ENCODE results near the gene TERT. TPM values are rescaled to one million over a fixed set of nuclear protein-coding genes. Genes with fewer than 3 reads are reported as not detected.

TERT gene
- total and polyA plus RNA-seq, 2 donors (not counting 1 experiment from before 2014, with no cell fraction given), result 0.24 to 0.39 TPM

- TF ChIP-seq, protein P1, sequence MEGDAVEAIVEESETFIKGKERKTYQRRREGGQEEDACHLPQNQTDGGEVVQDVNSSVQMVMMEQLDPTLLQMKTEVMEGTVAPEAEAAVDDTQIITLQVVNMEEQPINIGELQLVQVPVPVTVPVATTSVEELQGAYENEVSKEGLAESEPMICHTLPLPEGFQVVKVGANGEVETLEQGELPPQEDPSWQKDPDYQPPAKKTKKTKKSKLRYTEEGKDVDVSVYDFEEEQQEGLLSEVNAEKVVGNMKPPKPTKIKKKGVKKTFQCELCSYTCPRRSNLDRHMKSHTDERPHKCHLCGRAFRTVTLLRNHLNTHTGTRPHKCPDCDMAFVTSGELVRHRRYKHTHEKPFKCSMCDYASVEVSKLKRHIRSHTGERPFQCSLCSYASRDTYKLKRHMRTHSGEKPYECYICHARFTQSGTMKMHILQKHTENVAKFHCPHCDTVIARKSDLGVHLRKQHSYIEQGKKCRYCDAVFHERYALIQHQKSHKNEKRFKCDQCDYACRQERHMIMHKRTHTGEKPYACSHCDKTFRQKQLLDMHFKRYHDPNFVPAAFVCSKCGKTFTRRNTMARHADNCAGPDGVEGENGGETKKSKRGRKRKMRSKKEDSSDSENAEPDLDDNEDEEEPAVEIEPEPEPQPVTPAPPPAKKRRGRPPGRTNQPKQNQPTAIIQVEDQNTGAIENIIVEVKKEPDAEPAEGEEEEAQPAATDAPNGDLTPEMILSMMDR (IDR thresholded peaks at IDR 0.05), result no peak
- TF ChIP-seq EZH2 (IDR thresholded peaks at IDR 0.05; ENCODE audit: borderline replicate concordance, insufficient read depth, low read depth, low read length, poor library complexity, severe bottlenecking), result no peak
- no peak overlapping the region for H3K4me2 ChIP-seq (replicated peaks; ENCODE audit: low read depth, low read length, poor library complexity, severe bottlenecking)
- no peak for DNase-seq
- no peaks in the 10 kb centered on the region for H3K79me2 ChIP-seq (ENCODE audit: control insufficient read depth, insufficient read depth, low read length)
- H4K20me1 ChIP-seq (ENCODE audit: control insufficient read depth, insufficient read depth, low read length, poor library complexity, severe bottlenecking), result no peaks in the 10 kb centered on the region
- no peak overlapping the region for H3K9ac ChIP-seq (ENCODE audit: low read length)
- H3K4me1 Mint-ChIP-seq, result no peaks in the 10 kb centered on the region
- H3K4me3 Mint-ChIP-seq, result no peak overlapping the region
- H3K27ac Mint-ChIP-seq, result no peak overlapping the region
- POLR2A ChIA-PET, result no interaction called here
- 17% methylated on average over 13 of the region's 13 CpGs for WGBS (ENCODE audit: insufficient coverage)
- no peaks in the 10 kb centered on the region for H3K36me3 ChIP-seq (replicated peaks in 1 of 2; ENCODE audit: control extremely low read depth in 1 of 2, control insufficient read depth in 1 of 2, extremely low read depth in 1 of 2, insufficient read depth in 2 of 2, low read length in 1 of 2)
- H3K9me3 Mint-ChIP-seq (ENCODE audit: insufficient read depth), result peaks cover 6% of the 10 kb centered on the region
- peaks cover 0 to 19% (median 15%) of the 10 kb centered on the region in 3 donors for H3K9me3 ChIP-seq (ENCODE audit: control extremely low read depth in 1 of 3, control insufficient read depth in 2 of 3, insufficient read depth in 1 of 3, low read length in 2 of 3)
- no peak overlapping the region for H2AFZ ChIP-seq (ENCODE audit: insufficient read depth, low read depth, low read length, poor library complexity, severe bottlenecking)
- peaks cover 0 to 7% (median 0%) of the 10 kb centered on the region in 4 experiments for H3K27me3 ChIP-seq (replicated peaks in 1 of 4; ENCODE audit: control extremely low read depth in 1 of 4, control insufficient read depth in 3 of 4, insufficient read depth in 4 of 4, low read length in 3 of 4)
- CTCF ChIA-PET, result no interaction called here
- intact Hi-C loops (cut with micrococcal nuclease), result no loop called here
- ATAC-seq (ENCODE audit: low read depth), result no peak
- peaks cover 9% of the 10 kb centered on the region for H3K27me3 Mint-ChIP-seq
- no peaks in the 10 kb centered on the region for H3K4me1 ChIP-seq (ENCODE audit: control insufficient read depth in 2 of 2, insufficient read depth in 2 of 2, low read length in 2 of 2)
- no peak overlapping the region for H3K27ac ChIP-seq (ENCODE audit: low read length in 2 of 2)
- H3K4me3 ChIP-seq (ENCODE audit: control extremely low read depth in 1 of 5, extremely low read depth in 1 of 5, insufficient read depth in 1 of 5, low read depth in 2 of 5, low read length in 4 of 5), result no peak overlapping the region
These were observed 63.4 kb downstream of the TERT start for GRCh38 chr5:1231354-1231905.

- Histone ChIP-seq H3K36me3 (replicated peaks in 1 of 2; ENCODE audit: control extremely low read depth in 1 of 2, control insufficient read depth in 1 of 2, extremely low read depth in 1 of 2, insufficient read depth in 2 of 2, low read length in 1 of 2) (no peaks in the 10 kb centered on the region), H3K9ac (ENCODE audit: low read length) (no peak overlapping the region), H2AFZ (ENCODE audit: insufficient read depth, low read depth, low read length, poor library complexity, severe bottlenecking) (no peak overlapping the region), H3K27ac (ENCODE audit: low read length in 2 of 2) (no peak overlapping the region), H3K9me3 (ENCODE audit: control extremely low read depth in 1 of 3, control insufficient read depth in 2 of 3, insufficient read depth in 1 of 3, low read length in 2 of 3) (peaks cover 0 to 16% (median 6%) of the 10 kb centered on the region in 3 donors), H3K4me1 (ENCODE audit: control insufficient read depth in 2 of 2, insufficient read depth in 2 of 2, low read length in 2 of 2) (no peaks in the 10 kb centered on the region), H3K27me3 (replicated peaks in 1 of 4; ENCODE audit: control extremely low read depth in 1 of 4, control insufficient read depth in 3 of 4, insufficient read depth in 4 of 4, low read length in 3 of 4) (peaks cover 0 to 7% (median 0%) of the 10 kb centered on the region in 4 experiments), H4K20me1 (ENCODE audit: control insufficient read depth, insufficient read depth, low read length, poor library complexity, severe bottlenecking) (no peaks in the 10 kb centered on the region), H3K4me3 (ENCODE audit: control extremely low read depth in 1 of 5, extremely low read depth in 1 of 5, insufficient read depth in 1 of 5, low read depth in 2 of 5, low read length in 4 of 5) (no peak overlapping the region), H3K4me2 (replicated peaks; ENCODE audit: low read depth, low read length, poor library complexity, severe bottlenecking) (no peak overlapping the region), H3K79me2 (ENCODE audit: control insufficient read depth, insufficient read depth, low read length) (no peaks in the 10 kb centered on the region)
- no peak overlapping the region for H3K4me3 Mint-ChIP-seq
- ChIA-PET CTCF (no interaction called here), POLR2A (no interaction called here)
- ATAC-seq (ENCODE audit: low read depth) (no peak), DNase-seq (no peak)
- no peak overlapping the region for H3K27ac Mint-ChIP-seq
- 91% methylated on average over 17 of the region's 17 CpGs for WGBS (ENCODE audit: insufficient coverage)
- peaks cover 1% of the 10 kb centered on the region for H3K9me3 Mint-ChIP-seq (ENCODE audit: insufficient read depth)
- TF ChIP-seq, protein P1 (IDR thresholded peaks at IDR 0.05), result no peak
- no peak for TF ChIP-seq EZH2 (IDR thresholded peaks at IDR 0.05; ENCODE audit: borderline replicate concordance, insufficient read depth, low read depth, low read length, poor library complexity, severe bottlenecking)
- no peaks in the 10 kb centered on the region for H3K4me1 Mint-ChIP-seq
- intact Hi-C loops (cut with micrococcal nuclease), result no loop called here
- peaks cover 12% of the 10 kb centered on the region for H3K27me3 Mint-ChIP-seq
These were observed 64.3 kb downstream of the TERT start for GRCh38 chr5:1230551-1230950.
